SW 1271 (cell line): ENCODE measurements around the gene MACROD2.

Experiments used
- DNase-seq, 2 experiments: peaks; one replicate each; lab custom pipeline; 2025; lab: John Stamatoyannopoulos, UW

MACROD2 gene

GRCh38 chr20:15859061-15859460, 1863.7 kb downstream of the MACROD2 start:
- no peak for DNase-seq

GRCh38 chr20:15860850-15861249, 1865.5 kb downstream of the MACROD2 start:
- DNase-seq, result no peak

- DNase-seq, result no peak
Measured at GRCh38 chr20:15862178-15862577, 1866.9 kb downstream of the MACROD2 start.

- no peak for DNase-seq
Measured at GRCh38 chr20:15863735-15864134, 1868.4 kb downstream of the MACROD2 start.

- DNase-seq, result no peak
Measured at GRCh38 chr20:15865553-15865952, 1870.2 kb downstream of the MACROD2 start.

- DNase-seq, result no peak
Measured at GRCh38 chr20:15866916-15867730, 1871.8 kb downstream of the MACROD2 start.

GRCh38 chr20:15867899-15868298, 1872.6 kb downstream of the MACROD2 start:
- no peak for DNase-seq

GRCh38 chr20:15875446-15875845, 1880.1 kb downstream of the MACROD2 start:
- no peak for DNase-seq

- no peak for DNase-seq
Measured at GRCh38 chr20:15882553-15882952, 1887.2 kb downstream of the MACROD2 start.

- no peak for DNase-seq
Measured at GRCh38 chr20:15886250-15886649, 1890.9 kb downstream of the MACROD2 start.

- DNase-seq, result no peak
Measured at GRCh38 chr20:15887387-15887786, 1892.1 kb downstream of the MACROD2 start.

- no peak for DNase-seq
Measured at GRCh38 chr20:15889061-15889460, 1893.7 kb downstream of the MACROD2 start.

- DNase-seq, result no peak
Measured at GRCh38 chr20:15889514-15890256, 1894.4 kb downstream of the MACROD2 start.

- DNase-seq, result no peak
Measured at GRCh38 chr20:15890407-15890982, 1895.2 kb downstream of the MACROD2 start.

- DNase-seq, result no peak
Measured at GRCh38 chr20:15895126-15895525, 1899.8 kb downstream of the MACROD2 start.

- DNase-seq, result no peak
Measured at GRCh38 chr20:15895560-15896084, 1900.3 kb downstream of the MACROD2 start.

GRCh38 chr20:15899967-15900366, 1904.7 kb downstream of the MACROD2 start:
- DNase-seq, result no peak

- DNase-seq, result no peak
Measured at GRCh38 chr20:15900443-15900842, 1905.1 kb downstream of the MACROD2 start.

- no peak for DNase-seq
Measured at GRCh38 chr20:15902493-15902892, 1907.2 kb downstream of the MACROD2 start.

- DNase-seq, result no peak
Measured at GRCh38 chr20:15905661-15906060, 1910.3 kb downstream of the MACROD2 start.

- no peak for DNase-seq
Measured at GRCh38 chr20:15909995-15910394, 1914.7 kb downstream of the MACROD2 start.

GRCh38 chr20:15911581-15911980, 1916.3 kb downstream of the MACROD2 start:
- DNase-seq, result no peak
